ENCODE data around the gene RHEBL1.

The RHEBL1 gene

GRCh38 chr12:49055092-49055491 is 14.7 kb downstream of the RHEBL1 start:
- H3K9me2 ChIP-seq (replicated peaks; ENCODE audit: insufficient read depth, low read length), result no peaks in the 10 kb centered on the region
- no peak overlapping the region for H3K27ac ChIP-seq (ENCODE audit: low read length)
- peaks cover 24% of the 10 kb centered on the region for H3K4me1 ChIP-seq (ENCODE audit: low read length)
- no peak for DNase-seq
- no peak overlapping the region for H3K4me2 ChIP-seq (ENCODE audit: low read depth, low read length)
- TF ChIP-seq CTCF (IDR thresholded peaks at IDR 0.05; ENCODE audit: low read length) (no peak), EZH2 (optimal IDR thresholded peaks at IDR 0.05; ENCODE audit: low read depth, low read length) (no peak), EZH2phosphoT487 (IDR thresholded peaks at IDR 0.05; ENCODE audit: low read length) (no peak)
- H4K20me1 ChIP-seq (ENCODE audit: insufficient read depth, low read length), result peaks cover 23% of the 10 kb centered on the region
- H2AFZ ChIP-seq (ENCODE audit: low read length), result no peak overlapping the region
- H3K4me3 ChIP-seq (ENCODE audit: low read length), result no peak overlapping the region
- no peak overlapping the region for H3K9ac ChIP-seq (ENCODE audit: low read length)
- H3K79me2 ChIP-seq (ENCODE audit: low read length), result peaks cover 72% of the 10 kb centered on the region
- H3K27me3 ChIP-seq (replicated peaks; ENCODE audit: insufficient read depth, low read length), result no peaks in the 10 kb centered on the region
- peaks cover 14% of the 10 kb centered on the region; the same call in 1 of the 2 replicates for H3K36me3 ChIP-seq (replicated peaks; ENCODE audit: insufficient read depth, low read length)
- no peaks in the 10 kb centered on the region for H3K9me3 ChIP-seq (replicated peaks; ENCODE audit: insufficient read depth, low read length)
- H3F3A ChIP-seq (ENCODE audit: insufficient read depth, low read length), result no peaks in the 10 kb centered on the region

GRCh38 chr12:49054524-49054923 is 15.3 kb downstream of the RHEBL1 start:
- TF ChIP-seq EZH2phosphoT487 (IDR thresholded peaks at IDR 0.05; ENCODE audit: low read length), result no peak
- no peak for TF ChIP-seq EZH2 (optimal IDR thresholded peaks at IDR 0.05; ENCODE audit: low read depth, low read length)
- TF ChIP-seq CTCF (IDR thresholded peaks at IDR 0.05; ENCODE audit: low read length), result no peak
- peaks cover 24% of the 10 kb centered on the region for H3K4me1 ChIP-seq (ENCODE audit: low read length)
- H3K9ac ChIP-seq (ENCODE audit: low read length), result no peak overlapping the region
- DNase-seq, result no peak
- H4K20me1 ChIP-seq (ENCODE audit: insufficient read depth, low read length), result peaks cover 23% of the 10 kb centered on the region
- peaks cover 67% of the 10 kb centered on the region for H3K79me2 ChIP-seq (ENCODE audit: low read length)
- peaks cover 14% of the 10 kb centered on the region; the same call in 1 of the 2 replicates for H3K36me3 ChIP-seq (replicated peaks; ENCODE audit: insufficient read depth, low read length)
- no peaks in the 10 kb centered on the region for H3K9me3 ChIP-seq (replicated peaks; ENCODE audit: insufficient read depth, low read length)
- H3F3A ChIP-seq (ENCODE audit: insufficient read depth, low read length), result no peaks in the 10 kb centered on the region
- no peak overlapping the region for H3K4me2 ChIP-seq (ENCODE audit: low read depth, low read length)
- no peak overlapping the region for H3K4me3 ChIP-seq (ENCODE audit: low read length)
- no peaks in the 10 kb centered on the region for H3K9me2 ChIP-seq (replicated peaks; ENCODE audit: insufficient read depth, low read length)
- H2AFZ ChIP-seq (ENCODE audit: low read length), result no peak overlapping the region
- no peak overlapping the region for H3K27ac ChIP-seq (ENCODE audit: low read length)
- no peaks in the 10 kb centered on the region for H3K27me3 ChIP-seq (replicated peaks; ENCODE audit: insufficient read depth, low read length)

GRCh38 chr12:49054096-49054495 is 15.7 kb downstream of the RHEBL1 start:
- H3K36me3 ChIP-seq (replicated peaks; ENCODE audit: insufficient read depth, low read length), result peaks cover 14% of the 10 kb centered on the region; the same call in 1 of the 2 replicates
- peaks cover 24% of the 10 kb centered on the region for H3K4me1 ChIP-seq (ENCODE audit: low read length)
- H3F3A ChIP-seq (ENCODE audit: insufficient read depth, low read length), result no peaks in the 10 kb centered on the region
- H3K4me3 ChIP-seq (ENCODE audit: low read length), result no peak overlapping the region
- TF ChIP-seq EZH2phosphoT487 (IDR thresholded peaks at IDR 0.05; ENCODE audit: low read length), result no peak
- TF ChIP-seq EZH2 (optimal IDR thresholded peaks at IDR 0.05; ENCODE audit: low read depth, low read length), result no peak
- TF ChIP-seq CTCF (IDR thresholded peaks at IDR 0.05; ENCODE audit: low read length), result no peak
- no peak overlapping the region for H2AFZ ChIP-seq (ENCODE audit: low read length)
- H3K9ac ChIP-seq (ENCODE audit: low read length), result no peak overlapping the region
- no peaks in the 10 kb centered on the region for H3K9me3 ChIP-seq (replicated peaks; ENCODE audit: insufficient read depth, low read length)
- no peak overlapping the region for H3K27ac ChIP-seq (ENCODE audit: low read length)
- no peak overlapping the region for H3K4me2 ChIP-seq (ENCODE audit: low read depth, low read length)
- DNase-seq, result no peak
- no peaks in the 10 kb centered on the region for H3K9me2 ChIP-seq (replicated peaks; ENCODE audit: insufficient read depth, low read length)
- no peaks in the 10 kb centered on the region for H3K27me3 ChIP-seq (replicated peaks; ENCODE audit: insufficient read depth, low read length)
- peaks cover 23% of the 10 kb centered on the region for H4K20me1 ChIP-seq (ENCODE audit: insufficient read depth, low read length)
- peaks cover 63% of the 10 kb centered on the region for H3K79me2 ChIP-seq (ENCODE audit: low read length)
